H1 (cell line): ENCODE data around the gene PLK1. TPM values are rescaled to one million over a fixed set of nuclear protein-coding genes. Genes with fewer than 3 reads are reported as not detected.

ENCODE experiments used
- CTCF ChIA-PET: fragments of 300-600 bp; sonication (Branson Sonifier 250); formaldehyde crosslinking; loops from one replicate; lab custom pipeline; 2021; ENCODE audit not compliant: partially characterized antibody; lab: Charles Lee
- POLR2A ChIA-PET: fragments of 300-600 bp; sonication (Branson Sonifier 250); formaldehyde crosslinking; loops from one replicate; lab custom pipeline; 2021; ENCODE audit warnings: inconsistent platforms; ENCODE audit not compliant: partially characterized antibody; lab: Charles Lee
- DNase-seq, 2 experiments: peaks; one replicate each; pipeline versions ENCODE4 v3.0.0 to v3.0.0-alpha.2; 2010 to 2022; ENCODE audit warnings: low spot score in 2 of 2, low read depth in 1 of 2, mixed read lengths in 1 of 2
- FAIRE-seq: peaks from 2 replicates; lab custom pipeline; 2011; peaks lifted over from hg19 to GRCh38; lab: Jason Lieb, UNC
- H2AFZ ChIP-seq: 2 replicates; pipeline ENCODE4 v1.8.1; 2012; ENCODE audit warnings: low read length, inconsistent platforms
- H2AK5ac ChIP-seq: 2 replicates; pipeline ENCODE4 v1.6.1; 2013; ENCODE audit warnings: low read depth, low read length
- H2BK120ac ChIP-seq: replicated peaks from 2 replicates; pipeline ENCODE3; 2013; ENCODE audit warnings: low read depth, low read length, inconsistent platforms
- H2BK12ac ChIP-seq: 2 replicates; pipeline ENCODE4 v1.6.1; 2013; ENCODE audit warnings: low read depth, low read length
- H2BK15ac ChIP-seq: 2 replicates; pipeline ENCODE4 v1.6.1; 2013; ENCODE audit warnings: low read length
- H2BK20ac ChIP-seq: 2 replicates; pipeline ENCODE4 v1.6.1; 2013; ENCODE audit warnings: low read length
- H2BK5ac ChIP-seq: 2 replicates; pipeline ENCODE4 v1.6.1; 2013; ENCODE audit warnings: low read depth, low read length
- H3K14ac ChIP-seq: 2 replicates; pipeline ENCODE4 v1.6.1; 2013; ENCODE audit warnings: inconsistent platforms; ENCODE audit not compliant: insufficient read length
- H3K18ac ChIP-seq: 2 replicates; pipeline ENCODE4 v1.6.1; 2013; ENCODE audit warnings: low read length; ENCODE audit errors: extremely low read depth
- H3K23ac ChIP-seq: 2 replicates; pipeline ENCODE4 v1.6.1; 2013; ENCODE audit warnings: inconsistent platforms; ENCODE audit not compliant: insufficient read length
- H3K23me2 ChIP-seq: 2 replicates; pipeline ENCODE4 v1.6.1; 2013; ENCODE audit warnings: low read depth, low read length
- H3K27ac ChIP-seq: 2 replicates; pipeline ENCODE4 v1.6.1; 2011; ENCODE audit warnings: low read depth, low read length, inconsistent platforms
- H3K27me3 ChIP-seq, 4 experiments: replicated peaks in 1 of 4; 1 replicate in 1 of 4; 2 replicates in 3 of 4; pipeline versions ENCODE4 v1.6.1 to v1.8.1; 2011 to 2013; ENCODE audit warnings: low read length in 3 of 4, mild to moderate bottlenecking in 3 of 4, inconsistent platforms in 2 of 4, mixed read lengths in 2 of 4, moderate library complexity in 1 of 4; ENCODE audit not compliant: control insufficient read depth in 3 of 4, insufficient read depth in 3 of 4; ENCODE audit errors: extremely low read depth in 1 of 4
- H3K36me3 ChIP-seq, 4 experiments: 2 replicates each; pipeline versions ENCODE4 v1.6.1 to v1.8.1; 2011 to 2013; ENCODE audit warnings: mild to moderate bottlenecking in 4 of 4, low read length in 3 of 4, moderate library complexity in 2 of 4, control low read depth in 1 of 4, inconsistent platforms in 1 of 4; ENCODE audit not compliant: insufficient read depth in 4 of 4, control insufficient read depth in 2 of 4
- H3K4ac ChIP-seq: replicated peaks from 2 replicates; pipeline ENCODE3; 2013; ENCODE audit warnings: low read length, low read depth, mixed read lengths, inconsistent platforms; ENCODE audit not compliant: insufficient read length
- H3K4me1 ChIP-seq, 4 experiments: replicated peaks in 1 of 4; 1 replicate in 1 of 4; 2 replicates in 3 of 4; pipeline versions ENCODE4 v1.6.1 to v1.8.1; 2011 to 2013; ENCODE audit warnings: low read length in 3 of 4, inconsistent platforms in 2 of 4, mixed read lengths in 1 of 4; ENCODE audit not compliant: insufficient read depth in 4 of 4, control insufficient read depth in 3 of 4
- H3K4me2 ChIP-seq, 2 experiments: 2 replicates each; pipeline versions ENCODE4 v1.6.1 to v1.8.1; 2011 to 2013; ENCODE audit warnings: low read depth in 2 of 2, low read length in 2 of 2, control low read depth in 1 of 2, inconsistent platforms in 1 of 2, mild to moderate bottlenecking in 1 of 2; ENCODE audit not compliant: insufficient read depth in 1 of 2
- H3K4me3 ChIP-seq, 4 experiments: fragments of 200-600, 300-600 bp in 1 of 4; sonication (generic), shearing (Covaris generic), sonication (Bioruptor Twin) in 1 of 4; 2 replicates each; pipeline versions ENCODE4 v1.5.1 to v1.8.1; 2011 to 2016; ENCODE audit warnings: low read length in 4 of 4, low read depth in 3 of 4, control low read depth in 2 of 4, inconsistent platforms in 2 of 4, mild to moderate bottlenecking in 2 of 4, mixed read lengths in 1 of 4, moderate library complexity in 1 of 4; ENCODE audit not compliant: insufficient read depth in 2 of 4; ENCODE audit errors: extremely low read depth in 1 of 4
- H3K56ac ChIP-seq: replicated peaks from 2 replicates; pipeline ENCODE3; 2013; ENCODE audit warnings: low read depth, mild to moderate bottlenecking, mixed read lengths, low read length, inconsistent platforms; ENCODE audit not compliant: insufficient read length
- H3K79me1 ChIP-seq: 2 replicates; pipeline ENCODE4 v1.6.1; 2013; ENCODE audit warnings: low read depth, low read length, control low read depth
- H3K79me2 ChIP-seq, 2 experiments: 2 replicates each; pipeline versions ENCODE4 v1.6.1 to v1.8.1; 2012 to 2013; ENCODE audit warnings: low read length in 2 of 2, mild to moderate bottlenecking in 2 of 2, inconsistent platforms in 1 of 2; ENCODE audit not compliant: insufficient read depth in 2 of 2, control insufficient read depth in 1 of 2
- H3K9ac ChIP-seq, 4 experiments: replicated peaks in 1 of 4; 1 replicate in 1 of 4; 2 replicates in 3 of 4; pipeline versions ENCODE4 v1.6.1 to v1.8.1; 2011 to 2013; ENCODE audit warnings: low read depth in 3 of 4, low read length in 3 of 4, control low read depth in 2 of 4, mild to moderate bottlenecking in 2 of 4, moderate library complexity in 2 of 4, inconsistent platforms in 1 of 4; ENCODE audit errors: extremely low read depth in 1 of 4
- H3K9me3 ChIP-seq, 2 experiments: 2 replicates each; pipeline versions ENCODE4 v1.6.1 to v1.8.1; 2012 to 2013; ENCODE audit warnings: mild to moderate bottlenecking in 2 of 2, moderate library complexity in 2 of 2, control low read depth in 1 of 2, inconsistent platforms in 1 of 2, low read depth in 1 of 2, low read length in 1 of 2, mixed read lengths in 1 of 2; ENCODE audit not compliant: insufficient read depth in 2 of 2
- H4K20me1 ChIP-seq, 2 experiments: replicated peaks in 1 of 2; 2 replicates each; pipeline versions ENCODE3 to v1.8.1; 2011 to 2013; ENCODE audit warnings: inconsistent platforms in 2 of 2, low read length in 2 of 2, mild to moderate bottlenecking in 1 of 2; ENCODE audit not compliant: insufficient read depth in 2 of 2, control insufficient read depth in 1 of 2
- H4K5ac ChIP-seq: 2 replicates; pipeline ENCODE4 v1.6.1; 2013; ENCODE audit warnings: low read length, low read depth, mixed read lengths, inconsistent platforms; ENCODE audit not compliant: insufficient read length
- H4K8ac ChIP-seq: 2 replicates; pipeline ENCODE4 v1.8.0; 2013; ENCODE audit warnings: mild to moderate bottlenecking, moderate library complexity, low read length, inconsistent platforms; ENCODE audit not compliant: insufficient read depth; ENCODE audit errors: extremely low read depth
- H4K91ac ChIP-seq: replicated peaks from 2 replicates; pipeline ENCODE3; 2013; ENCODE audit warnings: low read length, mixed read lengths, inconsistent platforms; ENCODE audit not compliant: insufficient read length
- CREB1 ChIP-seq: IDR thresholded peaks from 2 replicates; pipeline ENCODE4 v1.6.1; 2012; ENCODE audit warnings: inconsistent platforms
- HDAC2 ChIP-seq, 2 experiments: fragments of 300-600 bp in 1 of 2; sonication (generic) in 1 of 2; IDR thresholded peaks; 2 replicates each; pipeline ENCODE4 v1.6.1; 2011 to 2012; ENCODE audit warnings: low read depth in 2 of 2, low read length in 2 of 2, mild to moderate bottlenecking in 2 of 2, moderate library complexity in 2 of 2, borderline replicate concordance in 1 of 2, inconsistent platforms in 1 of 2
- JUND ChIP-seq: IDR thresholded peaks from 2 replicates; pipeline ENCODE4 v1.6.1; 2011; ENCODE audit warnings: mild to moderate bottlenecking, improper control_type of control experiment, low read length
- NRF1 ChIP-seq: IDR thresholded peaks from 2 replicates; pipeline ENCODE4 v1.6.1; 2011; ENCODE audit warnings: mild to moderate bottlenecking, low read depth, low read length, improper control_type of control experiment
- POLR2AphosphoS5 ChIP-seq: IDR thresholded peaks from 2 replicates; pipeline ENCODE4 v1.6.1; 2011; ENCODE audit warnings: low read depth, low read length
- SIN3A ChIP-seq, 2 experiments: IDR thresholded peaks in 1 of 2; conservative IDR thresholded peaks in 1 of 2; 2 replicates each; pipeline ENCODE4 v1.6.1; 2011 to 2012; ENCODE audit warnings: low read length in 2 of 2, improper control_type of control experiment in 1 of 2, low read depth in 1 of 2, mild to moderate bottlenecking in 1 of 2
- TAF1 ChIP-seq: IDR thresholded peaks from 2 replicates; pipeline ENCODE4 v1.6.1; 2011; ENCODE audit warnings: mild to moderate bottlenecking, low read depth, low read length
- WGBS, 2 experiments: shearing (Covaris generic) in 1 of 2; methylation state at CpG; one replicate each; pipeline versions ENCODE4 v1.1.6 to v1.1.7; 2013 to 2015; ENCODE audit warnings: low lambda C conversion rate in 2 of 2, mixed read lengths in 2 of 2, inconsistent platforms in 1 of 2, low coverage in 1 of 2, missing lambda C conversion rate in 1 of 2; ENCODE audit not compliant: insufficient replicate concordance in 2 of 2, insufficient coverage in 1 of 2, insufficient read length in 1 of 2; ENCODE audit errors: extremely low coverage in 1 of 2, missing lambda C conversion rate in 1 of 2; 5-methylcytosine and 5-hydroxymethylcytosine counted together
- long read RNA-seq, 2 experiments: library from RNA in 1 of 2; library from capped mRNA in 1 of 2; stranded (forward); transcript quantifications; one replicate each; pipeline ENCODE4 v2.0.0, GENCODE V29; 2021; ENCODE audit warnings: inconsistent platforms in 1 of 2
- polyA minus RNA-seq, 3 experiments: library from RNA; depleted of rRNA, polyadenylated mRNA; stranded (reverse); fragments of >200 nt; gene quantifications; 1 replicate in 2 of 3; 2 replicates in 1 of 3; pipeline ENCODE4 v1.2.3, GENCODE V29; 2011
- polyA plus RNA-seq, 7 experiments: library from polyadenylated mRNA; depleted of rRNA in 3 of 7; stranded (reverse) in 5 of 7; unstranded in 2 of 7; fragments of >200 nt in 5 of 7; fragments of 200-250 nt in 2 of 7; gene quantifications; 1 replicate in 5 of 7; 2 replicates in 1 of 7; 4 replicates in 1 of 7; pipeline versions ENCODE4 v1.2.1 to v1.2.3, GENCODE V29; 2011 to 2013; ENCODE audit warnings: missing spikeins in 2 of 7, mixed read lengths in 2 of 7
- total RNA-seq: library from RNA; stranded (reverse); fragmentation: NEBNext Ultra II Directional; extraction: Animal tissue kit (Norgen Biotek cat#: 25700); gene quantifications from 2 replicates; pipeline ENCODE4 v1.2.1, GENCODE V29; 2021

PLK1 gene
- total RNA-seq (135 and 139 TPM in 2 replicates), polyA plus RNA-seq (2011; rRNA removed) (127 and 219 TPM in 2 replicates), polyA minus RNA-seq (2011; rRNA and poly(A)+ RNA removed) (76.3 and 122 TPM in 2 replicates)
- polyA plus RNA-seq (2011; cell fraction: cytosol; rRNA removed) = 101 TPM
- 175 TPM for polyA plus RNA-seq (2011; cell fraction: nucleus; rRNA removed)
- 128 to 149 TPM (median 143 TPM) in 4 replicates for polyA plus RNA-seq (2012, experiment 1 of 2)
- polyA plus RNA-seq (2012, experiment 2 of 2) = 158 TPM
- polyA plus RNA-seq (2013, experiment 1 of 2) = 111 TPM
- polyA plus RNA-seq (2013, experiment 2 of 2) = 108 TPM
- 86.4 TPM for polyA minus RNA-seq (2011; cell fraction: cytosol; rRNA and poly(A)+ RNA removed)
- polyA minus RNA-seq (2011; cell fraction: nucleus; rRNA and poly(A)+ RNA removed) = 48.3 TPM
- long read RNA-seq, experiment 1, full-length matches to known transcripts = 109 of 216 reads
- long read RNA-seq, experiment 1, partial matches to known transcripts = 97 of 216 reads
- long read RNA-seq, experiment 1, other reads (novel, unspliced or antisense) = 10 of 216 reads
- long read RNA-seq, experiment 2, transcript PLK1-201 (10 exons, 2,227 nt) = major isoform, 100 of 153 reads
- long read RNA-seq, experiment 2, partial matches to known transcripts = 48 of 153 reads
- long read RNA-seq, experiment 2, other reads (novel, unspliced or antisense) = 5 of 153 reads

DNA sequence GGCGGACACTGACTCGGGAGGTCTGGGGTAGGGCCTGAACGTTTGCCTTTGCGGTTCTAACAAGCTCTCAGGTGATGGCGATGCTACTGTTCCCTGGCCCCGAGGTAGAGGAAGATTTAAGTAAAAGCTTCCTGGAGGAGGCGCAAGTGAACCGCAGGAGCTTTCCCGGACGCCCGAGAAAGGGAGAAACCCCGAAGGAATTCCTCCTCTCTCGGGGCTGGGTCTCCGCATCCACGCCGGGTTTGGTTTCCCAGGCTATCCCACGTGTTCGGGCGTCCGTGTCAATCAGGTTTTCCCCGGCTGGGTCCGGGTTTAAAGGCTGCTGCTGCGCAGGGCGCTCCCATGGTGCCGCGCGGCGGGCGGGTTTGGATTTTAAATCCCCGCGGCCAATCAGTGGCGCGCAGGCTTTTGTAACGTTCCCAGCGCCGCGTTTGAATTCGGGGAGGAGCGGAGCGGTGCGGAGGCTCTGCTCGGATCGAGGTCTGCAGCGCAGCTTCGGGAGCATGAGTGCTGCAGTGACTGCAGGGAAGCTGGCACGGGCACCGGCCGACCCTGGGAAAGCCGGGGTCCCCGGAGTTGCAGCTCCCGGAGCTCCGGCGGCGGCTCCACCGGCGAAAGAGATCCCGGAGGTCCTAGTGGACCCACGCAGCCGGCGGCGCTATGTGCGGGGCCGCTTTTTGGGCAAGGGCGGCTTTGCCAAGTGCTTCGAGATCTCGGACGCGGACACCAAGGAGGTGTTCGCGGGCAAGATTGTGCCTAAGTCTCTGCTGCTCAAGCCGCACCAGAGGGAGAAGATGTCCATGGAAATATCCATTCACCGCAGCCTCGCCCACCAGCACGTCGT, at the start of gene PLK1:
Gene PLK1, plus strand, starts transcription at position 460 of the 844 bp plus-strand sequence. Its CDS starts 44 bp downstream, at position 504.
- peak within 1 kb of the TSS; percentile 82 for H3K56ac ChIP-seq
- 0 out of 2 replicates have a peak within 1 kb of the TSS, but pooled peaks have one; percentile 43 for H2AFZ ChIP-seq
- peak within 1 kb of the TSS; percentile 89 for H4K8ac ChIP-seq
- ChIA-PET CTCF (interaction anchor here (0.6 to 4.7 kb wide), 13 partner anchors 8 to 179 kb away, joined by 3 to 43 read pairs (median 5); partner anchors contain the start of genes DCTN5, ERN2 and PALB2), POLR2A (interaction anchor here (0.5 to 13.1 kb wide), 17 partner anchors 11 to 368 kb away, joined by 3 to 230 read pairs (median 4); partner anchors contain the start of genes DCTN5, EARS2, ERN2 and NDUFAB1)
- H3K27ac ChIP-seq = peak within 1 kb of the TSS; percentile 77
- H2BK15ac ChIP-seq = peak within 1 kb of the TSS; percentile 98
- H3K4ac ChIP-seq = peak within 1 kb of the TSS; percentile 72
- H2BK120ac ChIP-seq = peak within 1 kb of the TSS; percentile 60
- FAIRE-seq (no peak), DNase-seq (peak; percentile 74 to 92)
- peaks cover 16 to 39% of the 10 kb centered on the region in 2 experiments for H3K79me2 ChIP-seq
- H3K27me3 ChIP-seq = no peaks in the 10 kb centered on the region
- peak within 1 kb of the TSS; percentile 95; the same call in 1 of the 2 replicates for H2AK5ac ChIP-seq
- H3K14ac ChIP-seq = peak within 1 kb of the TSS; percentile 35
- peak within 1 kb of the TSS; percentile 60; the same call in 1 of the 2 replicates for H2BK12ac ChIP-seq
- no peak within 1 kb of the TSS for H3K23ac ChIP-seq
- peaks cover 11% of the 10 kb centered on the region; the same call in 1 of the 2 replicates for H3K23me2 ChIP-seq
- peaks cover 23 to 33% (median 27%) of the 10 kb centered on the region in 4 experiments for H3K36me3 ChIP-seq
- peaks cover 17% of the 10 kb centered on the region for H3K79me1 ChIP-seq
- H3K9me3 ChIP-seq = no peaks in the 10 kb centered on the region
- no peak within 1 kb of the TSS for H2BK20ac ChIP-seq
- H4K20me1 ChIP-seq = peaks cover 3 to 14% of the 10 kb centered on the region in 2 experiments
- peak within 1 kb of the TSS; percentile 90 to 94 for H3K4me2 ChIP-seq
- peak within 1 kb of the TSS; percentile 95 for H2BK5ac ChIP-seq
- WGBS, 2 experiments = 2% methylated on average over 68 of the region's 75 CpGs; no CpG with 5 or more reads in 1 of the 2 experiments
- H3K4me3 ChIP-seq = peak within 1 kb of the TSS; percentile 96 to 99 (median 98)
- peak within 1 kb of the TSS; percentile 98 for H4K91ac ChIP-seq
- H3K9ac ChIP-seq = peak within 1 kb of the TSS; percentile 56 to 93 (median 86)
- H3K4me1 ChIP-seq = peaks cover 2 to 8% (median 7%) of the 10 kb centered on the region in 4 experiments; a peak in 4 of 7 replicates
- H3K18ac ChIP-seq = peak within 1 kb of the TSS; percentile 88
- H4K5ac ChIP-seq = peak within 1 kb of the TSS; percentile 53
- TF ChIP-seq SIN3A (conservative IDR thresholded peaks at IDR 0.05 in 1 of 2, IDR thresholded peaks at IDR 0.05 in 1 of 2; ENCODE audit: low read depth in 1 of 2, low read length in 2 of 2) (peak; percentile 74 to 87; a peak in 2 of 4 replicates), HDAC2 (IDR thresholded peaks at IDR 0.05; ENCODE audit: borderline replicate concordance in 1 of 2, low read depth in 2 of 2, low read length in 2 of 2) (peak; percentile 92 to 97), JUND (no peak), TAF1 (peak; percentile 65; the same call in 1 of the 2 replicates), NRF1 (peak; percentile 34; the same call in 1 of the 2 replicates), CREB1 (no peak), POLR2AphosphoS5 (peak; percentile 65; the same call in 1 of the 2 replicates)
